GM20000 (cell line): ENCODE data around the gene ITPR3.

Experiments used
- DNase-seq: peaks from one replicate; pipeline ENCODE4 v3.0.0; 2012; ENCODE audit warnings: low spot score
- CTCF ChIP-seq: IDR thresholded peaks from 2 replicates; pipeline ENCODE4 v1.5.1; 2012; ENCODE audit warnings: mild to moderate bottlenecking, control low read depth; ENCODE audit errors: extremely low read depth, missing control alignments

The ITPR3 gene

GRCh38 chr6:33717934-33718455, 96.9 kb downstream of the ITPR3 start:
- no peak for DNase-seq
- TF ChIP-seq CTCF, result no peak

GRCh38 chr6:33718713-33719112, 97.6 kb downstream of the ITPR3 start:
- DNase-seq, result no peak
- no peak for TF ChIP-seq CTCF

- no peak for TF ChIP-seq CTCF
- no peak for DNase-seq
Observed at GRCh38 chr6:33719326-33719987, 98.3 kb downstream of the ITPR3 start.

GRCh38 chr6:33720998-33721397, 99.9 kb downstream of the ITPR3 start:
- no peak for TF ChIP-seq CTCF
- no peak for DNase-seq

GRCh38 chr6:33721508-33721907, 100.4 kb downstream of the ITPR3 start:
- TF ChIP-seq CTCF, result no peak
- DNase-seq, result no peak

- no peak for TF ChIP-seq CTCF
- DNase-seq, result no peak
Observed at GRCh38 chr6:33722103-33722623, 101.0 kb downstream of the ITPR3 start.

- TF ChIP-seq CTCF, result no peak
- DNase-seq, result no peak
Observed at GRCh38 chr6:33723371-33724085, 102.4 kb downstream of the ITPR3 start.
